GM21528 (cell line): ENCODE results near the gene WSB2.
A peak's percentile ranks its signal among the peaks of the same experiment; 100 is the strongest.
"Not testable (repeated sequence)": the region's sequence is repeated elsewhere in the genome, so short reads cannot be mapped to it uniquely, and the experiment has no call there.

Experiments
- ATAC-seq: cut with Tn5 transposase; IDR thresholded peaks from one replicate; pipeline ENCODE4 v1.9.1; 2021; ENCODE audit warnings: mild to moderate bottlenecking, moderate library complexity; ENCODE audit not compliant: unreplicated experiment, low FRiP score

Gene WSB2

DNA sequence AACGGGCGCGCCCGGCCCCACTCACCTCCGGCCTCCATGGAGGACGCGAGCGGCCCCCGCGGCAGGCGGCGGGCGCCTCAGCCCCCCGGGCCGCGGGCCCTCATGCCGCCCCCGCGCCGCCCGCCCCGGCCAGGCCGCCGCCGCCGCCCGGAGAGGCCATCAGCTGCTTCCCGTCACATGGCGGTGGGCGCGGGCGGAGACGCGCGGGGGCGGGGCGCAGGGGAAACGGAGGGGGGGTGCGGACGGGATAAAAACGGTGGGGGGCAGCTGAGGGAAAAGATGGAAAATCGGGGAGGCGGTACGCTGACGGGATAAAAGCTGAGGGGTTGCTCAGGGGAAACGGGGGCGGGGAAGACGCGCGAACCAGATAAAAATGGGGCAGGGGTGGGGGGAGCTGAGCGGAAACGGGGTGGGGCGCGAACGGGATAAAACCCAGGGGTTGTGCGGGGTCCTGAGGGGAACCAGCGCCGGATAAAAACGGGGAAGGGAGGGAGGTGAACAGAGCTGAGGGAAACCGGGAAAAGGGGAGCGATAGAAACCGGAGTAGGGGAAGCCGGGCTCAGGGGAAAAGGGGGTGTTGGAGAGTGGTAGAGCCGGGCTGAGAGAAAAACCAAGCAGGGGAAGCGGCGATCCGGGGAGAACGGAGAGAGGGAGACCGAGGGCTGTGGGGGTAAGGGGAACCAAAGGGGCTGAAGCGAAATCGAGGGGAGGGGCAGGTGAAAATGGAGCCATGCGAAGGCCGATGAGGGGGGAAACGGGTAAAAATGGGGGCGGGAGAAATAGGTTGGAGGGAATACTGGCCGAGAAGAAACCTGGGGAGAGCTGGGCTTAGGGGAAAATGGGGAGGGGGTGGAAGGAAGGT, at the start of gene WSB2:
Gene WSB2, minus strand, starts transcription at position 169 of the 862 bp plus-strand sequence. Its CDS starts 131 bp downstream, at position 38.
- ATAC-seq = peak; percentile 29

DNA sequence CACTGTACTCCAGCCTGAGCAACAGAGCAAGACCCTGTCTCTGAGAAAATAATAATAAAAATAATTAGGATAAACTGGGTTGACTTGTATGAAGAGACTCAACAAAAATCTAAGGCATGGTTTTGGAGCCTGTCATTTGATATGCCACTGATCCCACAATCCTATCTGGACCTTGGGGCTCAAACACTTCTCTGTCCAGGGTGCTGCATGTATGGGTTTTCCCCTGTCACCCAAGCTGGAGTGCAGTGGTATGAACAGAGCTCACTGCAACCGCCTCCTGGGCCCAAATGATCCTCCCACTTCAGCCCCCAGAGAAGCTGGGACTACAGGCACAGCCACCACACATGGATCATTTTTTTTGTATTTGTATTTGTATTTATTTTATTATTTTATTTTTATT, 48.1 kb upstream of the WSB2 start:
- no peak for ATAC-seq

DNA sequence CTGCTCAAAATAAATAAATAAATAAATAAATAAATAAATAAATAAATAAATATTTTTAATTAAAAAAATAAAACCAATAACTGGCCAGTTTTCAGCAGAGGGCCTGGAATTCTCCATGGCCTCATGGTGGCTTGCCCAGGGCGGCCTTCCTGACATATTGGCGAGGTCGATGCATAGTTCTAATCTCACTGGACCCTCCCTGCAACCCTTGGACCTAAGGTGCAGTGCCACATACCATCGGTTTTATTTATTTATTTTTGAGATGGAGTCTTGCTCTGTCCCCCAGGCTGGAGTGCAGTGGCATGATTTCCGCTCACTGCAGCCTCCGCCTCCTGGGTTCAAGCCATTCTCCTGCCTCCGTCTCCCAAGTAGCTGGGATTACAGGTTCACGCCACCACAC, 46.7 kb upstream of the WSB2 start:
- no peak for ATAC-seq

DNA sequence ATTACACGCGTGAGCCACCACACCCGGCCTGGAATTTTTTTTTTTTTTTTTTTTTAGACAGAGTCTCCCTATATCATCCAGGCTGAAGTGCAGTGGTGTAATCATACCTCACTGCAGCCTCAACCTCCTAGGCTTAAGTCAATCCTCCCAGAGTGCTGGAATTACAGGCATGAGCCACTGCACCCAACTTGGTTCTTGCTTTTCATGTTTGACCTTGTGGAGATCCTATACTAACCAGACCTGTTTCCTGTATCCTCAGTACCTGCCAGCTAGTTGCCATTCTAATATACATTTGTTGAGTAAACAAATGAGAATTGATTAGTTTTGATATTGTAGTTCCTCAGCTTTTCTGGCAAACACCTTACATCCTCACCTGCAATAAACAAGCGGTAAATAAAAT, 46.0 kb upstream of the WSB2 start:
- no peak for ATAC-seq

DNA sequence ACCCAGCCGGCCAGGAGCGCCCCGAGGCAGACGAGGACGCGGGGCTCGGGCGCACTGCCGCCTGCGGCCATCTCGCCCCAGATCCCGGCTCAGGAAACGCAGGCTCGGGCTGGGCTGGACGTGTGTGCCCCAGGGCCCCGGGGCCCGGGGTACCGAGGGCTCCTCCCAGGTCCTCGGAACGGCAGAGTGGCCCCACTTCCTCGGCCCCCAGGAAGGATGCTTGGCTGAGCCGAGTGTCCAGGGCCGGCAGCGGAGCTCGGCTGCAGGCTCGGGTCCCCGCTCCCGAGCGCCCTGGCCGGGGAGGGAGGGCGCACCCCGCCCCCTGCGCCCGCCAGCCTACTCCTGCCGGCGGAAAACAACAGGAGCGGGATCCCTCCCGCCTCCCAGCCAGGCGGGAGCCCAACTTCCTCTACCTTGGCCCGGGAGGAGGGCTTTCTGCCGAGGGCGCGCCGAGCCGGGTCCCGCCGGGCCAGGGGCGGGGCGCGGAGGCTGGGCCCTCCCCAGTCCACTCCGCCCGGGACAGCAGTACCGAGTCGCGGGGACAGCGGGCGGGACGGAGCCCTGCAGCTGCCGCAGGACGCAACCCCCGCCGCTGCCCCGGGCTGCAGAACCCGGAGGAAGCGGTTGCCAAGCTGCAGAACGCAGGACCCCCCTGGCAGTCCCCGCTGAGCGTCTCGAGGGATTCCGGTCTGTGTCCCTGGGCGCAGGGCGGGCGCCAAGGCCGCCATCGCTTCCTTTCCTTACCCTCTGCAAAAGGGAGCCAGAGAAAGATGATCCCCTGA, 42.8 kb upstream of the WSB2 start, which contains the start of gene VSIG10:
Gene VSIG10, minus strand, starts transcription at position 411 of the 782 bp plus-strand sequence. Its CDS starts 340 bp downstream, at position 71.
- no peak for ATAC-seq

DNA sequence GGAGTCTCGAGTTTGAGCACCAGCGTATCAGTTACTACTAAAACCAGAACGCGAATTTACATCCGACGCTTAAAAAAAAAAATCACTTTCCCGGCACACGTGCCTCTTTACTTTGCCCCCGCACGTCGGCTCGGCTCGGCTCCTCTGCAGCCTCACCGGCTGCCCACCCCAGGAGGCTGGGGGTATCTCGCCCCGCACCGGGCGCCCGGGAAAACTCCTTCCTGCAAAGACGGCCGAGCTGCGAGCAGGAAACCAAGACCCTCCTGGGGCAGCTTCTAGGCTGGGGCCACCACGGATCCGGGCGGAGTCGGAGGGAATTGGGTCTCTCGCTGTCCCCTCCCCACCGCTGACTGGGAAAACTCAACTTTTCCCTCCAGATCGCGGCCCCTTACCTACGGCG, 42.2 kb upstream of the WSB2 start:
- ATAC-seq = no peak

DNA sequence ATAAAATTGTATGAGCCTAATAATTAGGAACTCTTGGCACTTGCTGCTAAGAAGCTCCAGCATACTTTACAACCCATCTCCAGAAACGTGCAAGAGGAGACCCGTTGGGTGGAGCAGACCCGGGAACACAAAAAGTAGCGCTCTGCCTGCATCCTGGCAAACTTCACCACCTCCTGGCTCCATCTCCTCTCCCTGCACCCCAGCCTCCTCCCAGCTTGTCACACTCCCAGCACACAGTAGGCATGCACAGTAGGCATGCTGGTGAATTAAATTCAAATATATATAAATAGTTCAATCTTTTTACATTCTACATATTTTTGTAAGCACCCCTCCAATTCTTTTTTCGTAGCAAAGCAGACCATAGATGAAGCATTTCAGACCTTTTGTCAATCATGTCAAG, 41.6 kb upstream of the WSB2 start:
- ATAC-seq = no peak

DNA sequence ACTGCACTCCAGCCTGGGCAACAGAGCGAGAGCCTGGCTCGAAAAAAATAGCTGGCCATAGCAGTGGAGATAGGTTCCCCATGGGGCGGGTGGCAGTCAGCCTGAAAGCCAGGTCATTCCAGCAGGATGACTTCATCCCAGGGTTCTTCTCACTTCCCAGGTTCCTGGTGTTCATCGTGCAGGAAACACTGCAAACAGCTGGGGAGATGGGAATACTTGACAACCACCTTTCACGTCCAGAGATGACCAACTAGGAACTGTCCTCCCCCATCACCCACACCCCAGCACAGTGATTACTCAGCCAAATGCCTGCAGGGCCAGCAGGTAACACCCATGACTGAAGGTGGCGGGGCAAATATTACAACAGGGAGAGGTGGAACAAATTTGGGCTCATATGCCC, 41.1 kb upstream of the WSB2 start:
- no peak for ATAC-seq

DNA sequence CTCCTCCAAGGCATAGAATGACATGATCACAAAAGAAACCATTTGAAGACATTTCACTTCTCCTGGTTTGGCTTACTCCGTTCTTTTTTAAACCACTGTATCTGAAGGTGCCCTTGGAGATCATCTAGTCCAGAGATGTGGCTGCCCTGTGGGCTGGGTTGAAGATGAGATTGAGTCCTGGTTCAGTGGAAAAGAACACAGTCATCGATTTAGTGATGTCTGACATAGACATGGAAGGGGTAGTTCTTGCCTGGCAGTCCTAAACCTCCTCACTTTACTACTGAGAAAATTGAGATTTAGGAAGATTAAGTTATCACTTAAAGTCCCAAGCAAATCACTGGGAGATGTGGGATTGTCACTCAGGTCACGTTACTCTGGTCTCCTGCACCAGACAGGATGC, 40.1 kb upstream of the WSB2 start:
- no peak for ATAC-seq

DNA sequence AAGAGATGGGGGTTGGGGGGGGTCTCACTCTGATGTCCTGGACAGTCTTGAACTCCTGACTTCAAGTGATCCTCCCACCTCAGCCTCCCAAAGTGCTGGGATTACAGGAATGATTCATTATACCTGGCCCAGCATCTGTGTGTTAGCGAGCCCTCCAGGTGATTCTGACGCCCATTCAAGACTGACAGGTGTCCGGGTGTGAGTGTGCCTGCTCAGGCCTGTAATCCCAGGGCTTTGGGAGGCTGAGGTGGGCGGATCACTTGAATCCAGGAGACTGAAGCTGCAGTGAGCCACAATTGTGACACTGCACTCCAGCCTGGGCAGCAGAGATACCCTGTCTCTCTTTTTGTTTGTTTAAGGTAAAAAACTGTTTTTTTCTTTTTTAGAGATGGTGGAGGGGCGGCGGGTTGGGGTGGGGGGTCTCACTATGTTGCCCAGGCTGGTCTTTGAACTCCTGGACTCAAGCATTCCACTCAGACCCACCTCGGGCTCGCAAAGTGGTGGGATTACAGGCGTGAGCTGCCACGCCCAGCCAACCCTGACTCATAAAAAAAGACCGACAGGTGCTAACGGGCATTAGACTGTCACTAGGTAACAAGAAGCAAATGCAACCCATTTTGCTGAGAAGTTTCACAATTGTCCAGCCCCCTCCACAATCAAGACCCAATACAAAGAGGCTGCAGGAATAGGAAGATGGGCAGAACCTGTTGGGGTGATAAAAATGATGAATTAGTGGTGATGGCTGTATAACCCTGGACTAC, 38.1 kb upstream of the WSB2 start:
- no peak for ATAC-seq

DNA sequence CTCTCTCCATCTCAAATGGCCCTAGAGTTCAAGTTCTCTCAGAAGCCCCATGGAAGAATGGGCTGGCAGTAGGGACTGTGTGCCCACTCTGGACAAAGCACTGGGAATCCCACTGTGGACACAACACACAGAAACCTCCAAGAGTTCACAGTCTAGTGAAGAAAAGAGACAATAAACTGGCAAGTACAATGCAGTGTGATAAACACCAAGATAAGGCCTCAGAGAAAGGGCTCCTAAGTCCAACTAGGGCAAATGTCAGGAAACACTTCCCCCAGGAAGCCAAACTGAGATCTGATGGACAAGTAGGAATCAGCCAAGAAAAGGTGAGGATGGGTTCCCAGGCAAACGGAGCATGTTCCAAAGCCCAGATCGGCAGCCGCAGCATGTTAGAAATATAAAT, 37.4 kb upstream of the WSB2 start:
- ATAC-seq = no peak

DNA sequence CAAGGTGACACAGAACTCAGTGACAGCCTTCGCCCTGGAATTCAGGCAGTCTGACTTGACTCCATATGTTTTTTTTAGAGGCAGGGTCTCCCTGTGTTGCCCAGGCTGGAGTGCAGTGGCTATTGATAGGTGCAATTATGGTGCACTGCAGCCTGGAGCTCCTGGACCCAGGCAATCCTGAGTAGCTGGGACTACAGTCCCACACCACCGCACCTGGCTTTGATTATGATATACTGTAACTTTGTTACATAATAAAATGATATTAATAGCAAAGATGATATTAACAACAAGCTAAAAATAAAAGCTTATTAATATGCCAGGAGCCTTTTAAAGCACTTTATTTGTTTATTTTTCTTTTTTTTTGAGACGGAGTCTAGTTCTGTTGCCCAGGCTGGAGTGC, 33.1 kb upstream of the WSB2 start:
- ATAC-seq = no peak

DNA sequence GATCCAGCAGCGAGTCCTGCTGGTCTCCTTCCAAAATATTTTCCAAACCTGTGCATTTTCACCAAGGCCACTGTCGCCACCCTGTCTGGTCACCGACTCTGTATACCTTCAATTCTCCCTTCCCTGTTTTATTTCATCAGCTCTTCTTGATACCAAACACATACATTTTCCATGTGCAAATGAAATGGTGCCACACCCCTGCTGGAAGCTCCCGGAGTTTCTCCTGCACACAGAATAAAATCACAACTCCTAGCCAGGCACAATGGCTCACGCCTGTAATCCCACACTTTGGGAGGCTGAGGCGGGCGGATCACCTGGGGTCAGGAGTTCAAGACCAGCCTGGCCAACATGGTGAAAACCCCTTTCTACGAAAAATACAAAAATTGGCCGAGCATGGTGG, 28.8 kb upstream of the WSB2 start:
- ATAC-seq = no peak

DNA sequence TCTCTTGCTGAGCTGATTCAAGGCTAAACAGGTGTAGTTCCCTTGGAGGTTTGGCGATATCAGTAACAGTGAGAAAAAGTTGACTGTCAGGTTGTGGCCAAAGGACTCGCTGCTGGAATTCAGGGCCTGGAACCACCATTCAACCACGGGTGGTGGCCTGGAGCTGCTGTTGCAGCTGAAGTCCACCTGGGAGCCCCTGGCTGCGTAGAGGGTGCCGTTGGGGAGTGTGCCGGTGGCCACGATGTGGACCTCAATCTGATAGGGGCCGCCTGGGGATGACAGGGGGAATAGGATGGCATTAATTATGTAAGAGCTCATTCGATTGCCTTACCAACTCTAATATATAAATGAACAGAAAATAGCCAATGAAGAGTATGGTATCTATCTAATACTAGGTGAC, 21.2 kb upstream of the WSB2 start:
- no peak for ATAC-seq

DNA sequence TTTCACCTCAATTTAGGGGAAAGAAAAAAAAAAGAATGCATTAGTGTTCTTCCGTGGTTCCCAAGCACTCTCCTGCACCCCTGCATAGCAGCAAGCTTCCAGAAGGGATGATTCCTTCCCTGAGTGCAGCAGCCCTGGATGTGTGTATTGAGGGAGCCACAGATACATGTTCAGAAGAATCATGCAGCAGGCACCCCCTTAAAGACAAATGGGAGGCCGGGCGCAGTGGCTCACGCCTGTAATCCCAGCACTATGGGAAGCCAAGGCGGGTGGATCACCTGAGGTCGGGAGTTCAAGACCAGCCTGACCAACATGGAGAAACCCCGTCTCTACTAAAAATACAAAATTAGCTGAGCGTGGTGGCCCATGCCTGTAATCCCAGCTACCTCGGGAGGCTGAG, 20.5 kb upstream of the WSB2 start:
- ATAC-seq = not testable (repeated sequence)

DNA sequence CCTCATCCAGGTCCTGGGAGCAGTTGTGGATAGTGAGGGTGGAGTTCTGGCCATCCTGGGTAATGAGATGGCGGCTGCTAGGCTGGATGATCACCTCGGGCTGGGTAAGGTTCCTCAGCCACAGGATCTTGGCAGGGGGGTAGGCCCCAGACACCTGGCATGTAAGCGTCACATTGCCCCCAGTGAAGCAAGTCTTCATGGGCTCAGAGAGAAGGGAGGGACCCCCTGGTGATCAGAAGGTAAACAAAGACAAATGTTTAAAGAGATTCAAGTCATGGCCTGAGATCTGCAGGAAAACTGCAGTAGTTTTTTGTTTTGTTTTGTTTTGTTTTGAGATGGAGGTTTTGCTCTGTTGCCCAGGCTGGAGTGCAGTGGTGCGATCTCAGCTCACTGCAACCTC, 12.8 kb upstream of the WSB2 start:
- no peak for ATAC-seq

DNA sequence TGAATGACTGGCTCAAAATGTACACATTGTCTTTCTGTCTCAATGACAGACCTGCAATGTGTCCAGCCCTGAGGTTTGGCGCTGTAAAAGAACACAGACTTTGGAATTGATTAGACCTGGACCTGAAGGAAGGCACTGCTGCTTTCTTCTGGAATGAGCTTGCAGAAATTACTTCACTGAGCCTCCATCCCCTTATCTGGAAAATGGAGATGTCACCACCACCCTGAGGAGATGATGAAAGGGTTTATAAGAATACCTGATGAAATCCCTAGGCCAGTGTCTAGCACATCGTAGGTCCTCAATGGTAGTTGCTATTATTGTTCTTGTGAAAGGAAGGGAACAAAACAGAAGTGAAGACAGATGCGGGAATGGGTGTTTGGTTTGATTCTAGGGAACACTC, 9.7 kb upstream of the WSB2 start:
- no peak for ATAC-seq

DNA sequence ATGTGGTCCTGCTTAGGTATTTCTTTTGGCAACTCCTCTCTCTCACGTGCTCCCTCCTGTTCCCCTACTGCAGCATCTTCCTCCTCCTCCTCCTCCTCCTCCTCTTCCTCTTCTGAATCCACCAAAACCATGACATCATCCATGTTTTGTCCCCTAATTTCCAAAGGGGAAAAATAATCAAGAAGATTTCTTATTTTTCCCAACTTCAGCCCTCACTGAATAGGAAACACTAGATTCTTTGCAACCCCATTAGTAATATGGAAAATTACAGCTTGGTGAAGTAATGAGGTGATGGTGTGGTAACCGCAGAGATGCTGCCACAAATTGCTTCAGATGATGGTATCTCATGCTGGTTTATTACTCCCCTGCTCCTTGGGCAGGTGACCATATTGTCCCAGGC, 7.5 kb upstream of the WSB2 start:
- no peak for ATAC-seq

DNA sequence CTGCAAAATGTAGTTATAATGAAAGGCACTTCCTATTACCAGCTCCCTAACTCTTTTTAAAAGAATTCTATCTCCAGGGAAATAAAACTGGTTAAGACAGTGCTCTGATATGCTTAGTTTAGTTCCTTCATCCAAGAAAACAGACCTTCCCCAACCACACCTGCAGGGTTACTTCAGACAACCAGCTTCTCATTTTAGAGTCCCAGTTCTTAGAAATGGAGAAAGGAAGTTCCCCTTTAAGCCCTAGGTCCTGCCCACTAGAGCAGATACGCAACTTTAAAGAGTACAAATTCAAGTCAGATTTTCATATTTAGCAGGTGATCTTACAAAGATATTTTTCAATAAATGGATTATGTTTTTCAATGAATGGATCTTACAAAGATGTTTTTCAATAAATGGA, 4.4 kb upstream of the WSB2 start:
- no peak for ATAC-seq

DNA sequence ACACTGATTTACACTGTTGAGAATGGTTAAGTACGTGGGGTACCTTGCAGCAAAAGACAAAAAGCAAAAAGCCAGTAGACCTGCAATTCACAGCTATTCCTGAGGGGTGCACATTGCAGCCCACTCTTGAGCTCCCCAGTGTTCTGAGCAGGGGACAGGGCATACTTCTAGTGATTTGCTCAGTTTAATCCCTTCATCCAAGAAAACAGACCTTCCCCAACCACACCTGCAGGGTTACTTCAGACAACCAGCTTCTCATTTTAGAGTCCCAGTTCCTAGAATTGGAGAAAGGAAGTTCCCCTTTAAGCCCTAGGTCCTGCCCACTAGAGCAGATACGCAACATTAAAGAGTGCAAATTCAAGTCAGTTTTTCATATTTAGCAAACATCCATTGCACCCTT, 3.6 kb upstream of the WSB2 start:
- ATAC-seq = no peak
